Measurements from ENCODE around the gene SPRR1B. TPM values are rescaled to one million over a fixed set of nuclear protein-coding genes. Genes with fewer than 3 reads are reported as not detected.

Gene SPRR1B
- total and polyA plus RNA-seq, 4 donors, result not detected

DNA sequence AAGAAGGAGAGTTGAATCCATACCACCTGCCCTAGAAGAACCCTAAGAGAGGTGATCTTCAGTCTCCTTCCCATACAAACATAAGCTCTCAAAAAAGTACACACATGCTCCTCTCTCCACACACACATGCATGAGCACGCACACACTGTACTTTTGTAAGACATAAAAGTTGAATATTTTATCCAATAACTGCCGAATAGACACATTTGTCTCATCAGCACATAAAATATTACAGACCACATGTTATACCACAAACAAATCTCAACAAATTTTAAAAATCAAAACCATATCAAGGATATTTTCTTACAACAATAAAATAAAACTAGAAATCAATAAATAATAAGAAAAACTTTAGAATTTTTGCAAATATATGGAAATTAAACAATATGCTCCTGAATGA is 44.4 kb upstream of the SPRR1B start:
- no peak overlapping the region for H3K27ac ChIP-seq (ENCODE audit: low read depth in 1 of 2, low read length in 2 of 2)
- no peaks in the 10 kb centered on the region for H3K27me3 ChIP-seq (ENCODE audit: control insufficient read depth in 4 of 4, insufficient read depth in 4 of 4, low read length in 3 of 4)
- DNase-seq (ENCODE audit: low spot score), result no peak
- TF ChIP-seq NR2F2 (IDR thresholded peaks at IDR 0.05) (no peak), HNF4A (conservative IDR thresholded peaks at IDR 0.05) (no peak), FOXA2 (IDR thresholded peaks at IDR 0.05) (no peak), RXRA (IDR thresholded peaks at IDR 0.05) (no peak), RAD21 (IDR thresholded peaks at IDR 0.05) (no peak), GABPA (IDR thresholded peaks at IDR 0.05 in 1 of 2, conservative IDR thresholded peaks at IDR 0.05 in 1 of 2) (no peak), SP1 (IDR thresholded peaks at IDR 0.05) (no peak), YY1 (IDR thresholded peaks at IDR 0.05) (no peak), FOXA1 (IDR thresholded peaks at IDR 0.05) (no peak)
- TF ChIP-seq, protein P1, sequence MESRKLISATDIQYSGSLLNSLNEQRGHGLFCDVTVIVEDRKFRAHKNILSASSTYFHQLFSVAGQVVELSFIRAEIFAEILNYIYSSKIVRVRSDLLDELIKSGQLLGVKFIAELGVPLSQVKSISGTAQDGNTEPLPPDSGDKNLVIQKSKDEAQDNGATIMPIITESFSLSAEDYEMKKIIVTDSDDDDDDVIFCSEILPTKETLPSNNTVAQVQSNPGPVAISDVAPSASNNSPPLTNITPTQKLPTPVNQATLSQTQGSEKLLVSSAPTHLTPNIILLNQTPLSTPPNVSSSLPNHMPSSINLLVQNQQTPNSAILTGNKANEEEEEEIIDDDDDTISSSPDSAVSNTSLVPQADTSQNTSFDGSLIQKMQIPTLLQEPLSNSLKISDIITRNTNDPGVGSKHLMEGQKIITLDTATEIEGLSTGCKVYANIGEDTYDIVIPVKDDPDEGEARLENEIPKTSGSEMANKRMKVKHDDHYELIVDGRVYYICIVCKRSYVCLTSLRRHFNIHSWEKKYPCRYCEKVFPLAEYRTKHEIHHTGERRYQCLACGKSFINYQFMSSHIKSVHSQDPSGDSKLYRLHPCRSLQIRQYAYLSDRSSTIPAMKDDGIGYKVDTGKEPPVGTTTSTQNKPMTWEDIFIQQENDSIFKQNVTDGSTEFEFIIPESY (IDR thresholded peaks at IDR 0.05), result no peak
- TF ChIP-seq, protein P2, sequence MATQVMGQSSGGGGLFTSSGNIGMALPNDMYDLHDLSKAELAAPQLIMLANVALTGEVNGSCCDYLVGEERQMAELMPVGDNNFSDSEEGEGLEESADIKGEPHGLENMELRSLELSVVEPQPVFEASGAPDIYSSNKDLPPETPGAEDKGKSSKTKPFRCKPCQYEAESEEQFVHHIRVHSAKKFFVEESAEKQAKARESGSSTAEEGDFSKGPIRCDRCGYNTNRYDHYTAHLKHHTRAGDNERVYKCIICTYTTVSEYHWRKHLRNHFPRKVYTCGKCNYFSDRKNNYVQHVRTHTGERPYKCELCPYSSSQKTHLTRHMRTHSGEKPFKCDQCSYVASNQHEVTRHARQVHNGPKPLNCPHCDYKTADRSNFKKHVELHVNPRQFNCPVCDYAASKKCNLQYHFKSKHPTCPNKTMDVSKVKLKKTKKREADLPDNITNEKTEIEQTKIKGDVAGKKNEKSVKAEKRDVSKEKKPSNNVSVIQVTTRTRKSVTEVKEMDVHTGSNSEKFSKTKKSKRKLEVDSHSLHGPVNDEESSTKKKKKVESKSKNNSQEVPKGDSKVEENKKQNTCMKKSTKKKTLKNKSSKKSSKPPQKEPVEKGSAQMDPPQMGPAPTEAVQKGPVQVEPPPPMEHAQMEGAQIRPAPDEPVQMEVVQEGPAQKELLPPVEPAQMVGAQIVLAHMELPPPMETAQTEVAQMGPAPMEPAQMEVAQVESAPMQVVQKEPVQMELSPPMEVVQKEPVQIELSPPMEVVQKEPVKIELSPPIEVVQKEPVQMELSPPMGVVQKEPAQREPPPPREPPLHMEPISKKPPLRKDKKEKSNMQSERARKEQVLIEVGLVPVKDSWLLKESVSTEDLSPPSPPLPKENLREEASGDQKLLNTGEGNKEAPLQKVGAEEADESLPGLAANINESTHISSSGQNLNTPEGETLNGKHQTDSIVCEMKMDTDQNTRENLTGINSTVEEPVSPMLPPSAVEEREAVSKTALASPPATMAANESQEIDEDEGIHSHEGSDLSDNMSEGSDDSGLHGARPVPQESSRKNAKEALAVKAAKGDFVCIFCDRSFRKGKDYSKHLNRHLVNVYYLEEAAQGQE (IDR thresholded peaks at IDR 0.05), result no peak
- TF ChIP-seq, protein P3, sequence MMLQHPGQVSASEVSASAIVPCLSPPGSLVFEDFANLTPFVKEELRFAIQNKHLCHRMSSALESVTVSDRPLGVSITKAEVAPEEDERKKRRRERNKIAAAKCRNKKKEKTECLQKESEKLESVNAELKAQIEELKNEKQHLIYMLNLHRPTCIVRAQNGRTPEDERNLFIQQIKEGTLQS (IDR thresholded peaks at IDR 0.05), result no peak
- TF ChIP-seq, protein P4, sequence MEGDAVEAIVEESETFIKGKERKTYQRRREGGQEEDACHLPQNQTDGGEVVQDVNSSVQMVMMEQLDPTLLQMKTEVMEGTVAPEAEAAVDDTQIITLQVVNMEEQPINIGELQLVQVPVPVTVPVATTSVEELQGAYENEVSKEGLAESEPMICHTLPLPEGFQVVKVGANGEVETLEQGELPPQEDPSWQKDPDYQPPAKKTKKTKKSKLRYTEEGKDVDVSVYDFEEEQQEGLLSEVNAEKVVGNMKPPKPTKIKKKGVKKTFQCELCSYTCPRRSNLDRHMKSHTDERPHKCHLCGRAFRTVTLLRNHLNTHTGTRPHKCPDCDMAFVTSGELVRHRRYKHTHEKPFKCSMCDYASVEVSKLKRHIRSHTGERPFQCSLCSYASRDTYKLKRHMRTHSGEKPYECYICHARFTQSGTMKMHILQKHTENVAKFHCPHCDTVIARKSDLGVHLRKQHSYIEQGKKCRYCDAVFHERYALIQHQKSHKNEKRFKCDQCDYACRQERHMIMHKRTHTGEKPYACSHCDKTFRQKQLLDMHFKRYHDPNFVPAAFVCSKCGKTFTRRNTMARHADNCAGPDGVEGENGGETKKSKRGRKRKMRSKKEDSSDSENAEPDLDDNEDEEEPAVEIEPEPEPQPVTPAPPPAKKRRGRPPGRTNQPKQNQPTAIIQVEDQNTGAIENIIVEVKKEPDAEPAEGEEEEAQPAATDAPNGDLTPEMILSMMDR (IDR thresholded peaks at IDR 0.05; ENCODE audit: low read depth, low read length, missing input control), result no peak
- H3K9me3 ChIP-seq (ENCODE audit: control insufficient read depth in 4 of 4, low read length in 3 of 4), result no peaks in the 10 kb centered on the region
- H3K4me1 ChIP-seq (ENCODE audit: control insufficient read depth in 4 of 4, insufficient read depth in 4 of 4, low read length in 3 of 4), result no peaks in the 10 kb centered on the region
- no peak overlapping the region for H3K9ac ChIP-seq (ENCODE audit: low read depth in 1 of 2, low read length in 2 of 2)
- no peak overlapping the region for H3K4me3 ChIP-seq (ENCODE audit: low read depth in 1 of 3, low read length in 3 of 3)
- H3K36me3 ChIP-seq (ENCODE audit: control insufficient read depth in 4 of 4, insufficient read depth in 3 of 4, low read depth in 1 of 4, low read length in 3 of 4), result no peaks in the 10 kb centered on the region
- 84% methylated on average over 2 of the region's 2 CpGs for WGBS

DNA sequence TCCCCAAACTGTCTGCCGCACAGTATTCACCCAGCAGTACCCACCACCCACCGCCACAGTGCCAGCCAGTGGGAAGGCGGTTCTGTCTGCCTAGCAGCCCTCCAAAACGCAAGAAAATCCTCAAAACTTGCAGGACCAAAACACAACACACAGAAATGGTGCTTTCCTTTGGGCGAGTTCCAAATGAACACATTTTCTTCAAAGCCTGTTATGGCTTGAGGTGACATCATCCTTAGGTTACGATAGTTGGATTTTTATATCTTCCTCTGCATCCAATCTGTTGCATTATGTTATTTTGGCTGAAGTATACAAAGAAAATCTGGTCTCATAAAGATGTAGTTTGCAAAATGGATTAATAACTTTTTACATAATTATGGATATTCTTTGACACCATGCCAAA is 37.8 kb upstream of the SPRR1B start:
- Histone ChIP-seq H3K36me3 (ENCODE audit: control insufficient read depth in 4 of 4, insufficient read depth in 3 of 4, low read depth in 1 of 4, low read length in 3 of 4) (no peaks in the 10 kb centered on the region), H3K27ac (ENCODE audit: low read depth in 1 of 2, low read length in 2 of 2) (no peak overlapping the region), H3K9me3 (ENCODE audit: control insufficient read depth in 4 of 4, low read length in 3 of 4) (no peaks in the 10 kb centered on the region), H3K9ac (ENCODE audit: low read depth in 1 of 2, low read length in 2 of 2) (no peak overlapping the region), H3K4me1 (ENCODE audit: control insufficient read depth in 4 of 4, insufficient read depth in 4 of 4, low read length in 3 of 4) (no peaks in the 10 kb centered on the region), H3K4me3 (ENCODE audit: low read depth in 1 of 3, low read length in 3 of 3) (no peak overlapping the region), H3K27me3 (ENCODE audit: control insufficient read depth in 4 of 4, insufficient read depth in 4 of 4, low read length in 3 of 4) (peaks cover 0 to 3% (median 0%) of the 10 kb centered on the region in 4 donors)
- no peak for DNase-seq (ENCODE audit: low spot score)
- 74% methylated on average over 6 of the region's 6 CpGs for WGBS
- TF ChIP-seq RAD21 (IDR thresholded peaks at IDR 0.05), result no peak
- TF ChIP-seq, protein P3 (IDR thresholded peaks at IDR 0.05), result no peak
- TF ChIP-seq, protein P4 (IDR thresholded peaks at IDR 0.05; ENCODE audit: low read depth, low read length, missing input control), result no peak
- no peak for TF ChIP-seq NR2F2 (IDR thresholded peaks at IDR 0.05)
- TF ChIP-seq, protein P5, sequence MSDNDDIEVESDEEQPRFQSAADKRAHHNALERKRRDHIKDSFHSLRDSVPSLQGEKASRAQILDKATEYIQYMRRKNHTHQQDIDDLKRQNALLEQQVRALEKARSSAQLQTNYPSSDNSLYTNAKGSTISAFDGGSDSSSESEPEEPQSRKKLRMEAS (IDR thresholded peaks at IDR 0.05), result no peak
- no peak for TF ChIP-seq RXRA (IDR thresholded peaks at IDR 0.05)
- TF ChIP-seq, protein P1 (IDR thresholded peaks at IDR 0.05), result no peak
